ENCODE measurements around the gene PARL. TPM values are rescaled to one million over a fixed set of nuclear protein-coding genes. Genes with fewer than 3 reads are reported as not detected.

Gene PARL
- total RNA-seq, 1 experiment from 2014 or later = 69.7 TPM

DNA sequence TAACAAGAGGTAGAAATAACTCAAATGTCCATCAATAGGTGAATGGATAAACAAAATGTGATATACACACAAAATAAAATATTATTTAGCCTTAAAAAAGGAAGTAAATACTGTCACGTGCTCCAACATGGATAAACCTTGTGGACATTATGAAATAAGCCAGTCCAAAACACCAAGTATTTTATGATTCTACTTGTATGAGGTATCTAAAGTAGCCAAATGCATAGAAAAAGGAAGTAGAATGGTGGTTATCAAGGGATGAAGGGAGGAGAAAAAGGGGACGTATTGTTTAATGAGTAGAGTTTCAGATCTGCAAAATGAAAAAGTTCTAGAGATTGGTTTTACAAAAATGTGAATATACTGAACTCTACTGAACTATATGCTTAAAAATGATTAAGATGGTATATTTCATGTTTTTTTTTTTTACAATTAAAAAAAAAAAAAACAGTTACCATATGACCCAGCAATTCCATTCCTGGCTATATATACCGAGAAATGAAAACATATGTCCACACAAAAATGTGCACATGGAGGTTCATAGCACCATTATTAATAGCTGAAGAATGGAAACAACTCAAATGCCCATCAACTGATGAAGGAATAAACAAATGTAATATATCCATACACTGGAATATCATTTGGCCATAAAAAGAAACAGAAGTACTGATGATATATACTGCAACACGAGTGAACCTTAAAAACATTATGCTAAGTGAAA, 30.2 kb downstream of the PARL start:
- Histone ChIP-seq H3K4me1 (ENCODE audit: control insufficient read depth in 1 of 2, insufficient read depth in 2 of 2, low read length in 2 of 2) (no peaks in the 10 kb centered on the region), H2AFZ (ENCODE audit: low read depth, low read length, poor library complexity, severe bottlenecking) (no peak overlapping the region), H3K4me2 (ENCODE audit: low read length) (no peak overlapping the region), H3K27me3 (ENCODE audit: insufficient read depth, low read length) (no peaks in the 10 kb centered on the region), H4K20me1 (ENCODE audit: insufficient read depth) (0 out of 2 replicates have a peak, but pooled peaks cover 1% of the 10 kb centered on the region), H3K9me3 (ENCODE audit: control insufficient read depth in 1 of 2, insufficient read depth in 1 of 2, low read depth in 1 of 2, low read length in 2 of 2) (no peaks in the 10 kb centered on the region), H3K79me2 (ENCODE audit: insufficient read depth, low read length) (peaks cover 17% of the 10 kb centered on the region), H3K9me2 (ENCODE audit: insufficient read depth) (no peaks in the 10 kb centered on the region), H3K27ac (ENCODE audit: low read depth, low read length) (no peak overlapping the region), H3K9ac (ENCODE audit: low read length) (no peak overlapping the region), H3K4me3 (replicated peaks in 1 of 2; ENCODE audit: low read depth in 1 of 2, low read length in 2 of 2) (no peak overlapping the region), H3K36me3 (ENCODE audit: control insufficient read depth in 1 of 2, insufficient read depth in 2 of 2, low read length in 2 of 2) (peaks cover 5 to 16% of the 10 kb centered on the region in 2 experiments; a peak in 3 of 4 replicates)
- TF ChIP-seq POLR2A (IDR thresholded peaks at IDR 0.05; ENCODE audit: borderline replicate concordance, extremely low read depth, insufficient read depth, insufficient read length) (no peak), ZBTB33 (IDR thresholded peaks at IDR 0.05; ENCODE audit: extremely low read depth, insufficient replicate concordance, low read length) (no peak)
- intact Hi-C loops (cut with micrococcal nuclease) = no loop called here
- DNase-seq (ENCODE audit: low read depth, low spot score) (no peak), ATAC-seq (no peak)
- ChIA-PET POLR2A (no interaction called here), RAD21 (ENCODE audit: low non-redundant PET in 1 of 2, low total read pairs in 2 of 2, uncharacterized antibody in 2 of 2, unreplicated experiment in 2 of 2) (no interaction called here), CTCF (no interaction called here)
- no TSS peak for BruUV-seq (replicated peaks)

- POLR2A ChIA-PET = no interaction called here
- TF ChIP-seq ELF1 (IDR thresholded peaks at IDR 0.05; ENCODE audit: borderline replicate concordance, low read depth) = no peak
- TF ChIP-seq SP1 (IDR thresholded peaks at IDR 0.05; ENCODE audit: low read depth) = no peak
- no peak for TF ChIP-seq POLR2A (IDR thresholded peaks at IDR 0.05; ENCODE audit: borderline replicate concordance, extremely low read depth, insufficient read depth, insufficient read length)
- no peak for TF ChIP-seq SIN3A (IDR thresholded peaks at IDR 0.05; ENCODE audit: low read depth)
- TF ChIP-seq YY1 (IDR thresholded peaks at IDR 0.05; ENCODE audit: extremely low read depth, insufficient replicate concordance, low read depth, low read length) = no peak
- TF ChIP-seq TCF7L2 (IDR thresholded peaks at IDR 0.05; ENCODE audit: borderline replicate concordance, extremely low read depth, insufficient read depth, insufficient read length) = no peak
- TF ChIP-seq, protein P1, sequence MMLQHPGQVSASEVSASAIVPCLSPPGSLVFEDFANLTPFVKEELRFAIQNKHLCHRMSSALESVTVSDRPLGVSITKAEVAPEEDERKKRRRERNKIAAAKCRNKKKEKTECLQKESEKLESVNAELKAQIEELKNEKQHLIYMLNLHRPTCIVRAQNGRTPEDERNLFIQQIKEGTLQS (IDR thresholded peaks at IDR 0.05) = no peak
- TF ChIP-seq FOSL1 (IDR thresholded peaks at IDR 0.05; ENCODE audit: low read depth) = no peak
- TF ChIP-seq JUND (IDR thresholded peaks at IDR 0.05) = no peak
- TF ChIP-seq ZNF274 (IDR thresholded peaks at IDR 0.05; ENCODE audit: low read depth, low read length) = no peak
- no peak for TF ChIP-seq RAD21 (IDR thresholded peaks at IDR 0.05; ENCODE audit: low read depth)
- no peak for TF ChIP-seq EZH2phosphoT487 (IDR thresholded peaks at IDR 0.05; ENCODE audit: borderline replicate concordance)
- no peak for TF ChIP-seq EZH2 (IDR thresholded peaks at IDR 0.05)
- TF ChIP-seq CBX3 (IDR thresholded peaks at IDR 0.05; ENCODE audit: low read depth) = no peak
- TF ChIP-seq CEBPB (IDR thresholded peaks at IDR 0.05; ENCODE audit: low read depth) = no peak
- no peak for TF ChIP-seq SRF (IDR thresholded peaks at IDR 0.05; ENCODE audit: low read depth)
- TF ChIP-seq POLR2AphosphoS5 (IDR thresholded peaks at IDR 0.05; ENCODE audit: low read depth, low read length) = no peak
- TF ChIP-seq MAX (IDR thresholded peaks at IDR 0.05) = no peak
These were observed 38.9 kb downstream of the PARL start for GRCh38 chr3:183845608-183846288.

More at GRCh38 chr3:183845608-183846288, 38.9 kb downstream of the PARL start:
- Histone ChIP-seq H3K4me2 (ENCODE audit: low read length) (0 out of 2 replicates have a peak overlapping the region, but pooled peaks have one; percentile 17), H3K9ac (ENCODE audit: low read length) (no peak overlapping the region), H3K9me2 (ENCODE audit: insufficient read depth) (no peaks in the 10 kb centered on the region), H3K36me3 (ENCODE audit: control insufficient read depth in 1 of 2, insufficient read depth in 2 of 2, low read length in 2 of 2) (peaks cover 14 to 17% of the 10 kb centered on the region in 2 experiments; a peak in 3 of 4 replicates), H2AFZ (ENCODE audit: low read depth, low read length, poor library complexity, severe bottlenecking) (no peak overlapping the region), H3K9me3 (ENCODE audit: control insufficient read depth in 1 of 2, insufficient read depth in 1 of 2, low read depth in 1 of 2, low read length in 2 of 2) (no peaks in the 10 kb centered on the region), H4K20me1 (ENCODE audit: insufficient read depth) (0 out of 2 replicates have a peak, but pooled peaks cover 7% of the 10 kb centered on the region), H3K27me3 (ENCODE audit: insufficient read depth, low read length) (no peaks in the 10 kb centered on the region), H3K27ac (ENCODE audit: low read depth, low read length) (no peak overlapping the region), H3K4me3 (replicated peaks in 1 of 2; ENCODE audit: low read depth in 1 of 2, low read length in 2 of 2) (no peak overlapping the region), H3K79me2 (ENCODE audit: insufficient read depth, low read length) (peaks cover 20% of the 10 kb centered on the region), H3K4me1 (ENCODE audit: control insufficient read depth in 1 of 2, insufficient read depth in 2 of 2, low read length in 2 of 2) (peaks cover 0 to 18% of the 10 kb centered on the region in 2 experiments; a peak in 2 of 4 replicates)
- DNase-seq (ENCODE audit: low read depth, low spot score) (no peak), ATAC-seq (peak; percentile 79)
- ChIA-PET RAD21 (ENCODE audit: low non-redundant PET in 1 of 2, low total read pairs in 2 of 2, uncharacterized antibody in 2 of 2, unreplicated experiment in 2 of 2) (no interaction called here), CTCF (no interaction called here)
- intact Hi-C loops (cut with micrococcal nuclease) = no loop called here
- no TSS peak for BruUV-seq (replicated peaks)

Measured in HCT116 (cell line).